Stimulated activated CD4-positive, alpha-beta T cell treated with anti-CD3 and anti-CD28 coated beads, Interleukin-2, amount 100 ng/mL, for 48 hours (primary cell): ENCODE data around the gene CAV2.

Experiments
- DNase-seq, 2 donors: peaks; one replicate each; pipeline ENCODE4 v3.0.0-alpha.2; 2020

CAV2 gene

DNA sequence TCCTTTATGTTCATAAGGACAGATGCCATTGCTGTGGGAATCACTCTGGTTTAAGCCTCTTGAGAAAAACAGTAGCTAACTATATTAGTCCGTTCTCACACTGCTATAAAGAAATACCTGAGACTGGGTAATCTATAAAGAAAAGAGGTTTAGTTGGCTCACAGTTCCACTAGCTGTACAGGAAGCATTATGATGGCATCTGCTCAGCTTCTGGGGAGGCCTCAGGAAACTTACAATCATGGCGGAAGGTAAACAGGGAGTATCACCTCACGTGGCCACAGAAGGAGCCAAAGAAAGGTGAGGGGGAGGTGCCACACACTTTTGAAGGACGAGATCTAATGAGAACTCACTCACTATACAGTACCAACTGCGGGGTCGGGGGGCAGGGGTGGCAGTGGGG is 2.9 kb upstream of the CAV2 start:
- no peak for DNase-seq

DNA sequence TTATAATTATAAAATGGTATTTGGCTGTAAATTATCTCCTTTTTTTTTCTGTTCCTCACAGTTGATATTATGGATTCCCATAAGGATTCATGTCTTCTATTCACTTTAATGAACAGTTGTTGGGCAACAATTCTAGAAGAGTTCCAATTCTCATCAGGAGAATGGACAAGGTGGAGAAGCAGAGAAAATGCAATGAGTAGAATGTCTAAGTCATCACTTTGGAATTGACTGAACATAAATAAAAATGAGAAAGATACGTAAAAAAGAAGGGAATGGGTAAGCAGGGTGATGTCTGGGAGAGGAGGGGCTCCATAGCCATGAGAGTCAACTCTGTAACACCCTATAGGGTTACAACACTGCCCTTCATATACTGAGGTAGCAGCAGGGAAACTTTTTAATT is 1.8 kb upstream of the CAV2 start:
- no peak for DNase-seq

DNA sequence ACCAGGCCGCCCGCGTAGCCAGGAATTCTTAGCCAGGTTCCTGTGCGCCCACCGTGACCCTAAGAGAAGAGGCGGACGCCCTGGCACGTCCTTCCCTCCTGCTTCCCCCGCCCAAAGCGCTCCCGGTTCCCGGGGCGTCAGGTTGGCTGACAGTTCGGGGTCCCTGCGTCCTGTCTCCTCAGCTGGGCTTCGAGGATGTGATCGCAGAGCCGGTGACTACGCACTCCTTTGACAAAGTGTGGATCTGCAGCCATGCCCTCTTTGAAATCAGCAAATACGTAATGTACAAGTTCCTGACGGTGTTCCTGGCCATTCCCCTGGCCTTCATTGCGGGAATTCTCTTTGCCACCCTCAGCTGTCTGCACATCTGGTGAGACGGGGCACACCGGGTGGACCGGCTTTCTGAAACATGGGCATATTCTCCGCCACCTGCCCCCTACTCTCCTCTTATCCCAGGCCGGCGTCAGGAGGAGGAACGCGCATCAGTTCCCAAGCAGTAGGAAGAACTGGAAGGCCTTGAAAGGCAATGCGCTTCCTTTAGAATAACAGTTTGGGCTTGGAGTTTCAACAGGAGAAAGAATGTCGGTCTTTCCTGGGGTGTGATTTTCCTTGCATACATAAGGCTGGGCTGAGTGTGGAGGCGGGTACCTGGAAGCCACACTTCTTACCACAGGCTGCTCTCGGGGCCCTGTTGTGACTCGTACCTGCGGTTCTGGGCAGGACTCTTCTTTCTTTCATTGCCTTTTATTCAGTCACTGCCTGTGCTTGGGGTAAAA is 728 bp downstream of the CAV2 start:
- no peak for DNase-seq

DNA sequence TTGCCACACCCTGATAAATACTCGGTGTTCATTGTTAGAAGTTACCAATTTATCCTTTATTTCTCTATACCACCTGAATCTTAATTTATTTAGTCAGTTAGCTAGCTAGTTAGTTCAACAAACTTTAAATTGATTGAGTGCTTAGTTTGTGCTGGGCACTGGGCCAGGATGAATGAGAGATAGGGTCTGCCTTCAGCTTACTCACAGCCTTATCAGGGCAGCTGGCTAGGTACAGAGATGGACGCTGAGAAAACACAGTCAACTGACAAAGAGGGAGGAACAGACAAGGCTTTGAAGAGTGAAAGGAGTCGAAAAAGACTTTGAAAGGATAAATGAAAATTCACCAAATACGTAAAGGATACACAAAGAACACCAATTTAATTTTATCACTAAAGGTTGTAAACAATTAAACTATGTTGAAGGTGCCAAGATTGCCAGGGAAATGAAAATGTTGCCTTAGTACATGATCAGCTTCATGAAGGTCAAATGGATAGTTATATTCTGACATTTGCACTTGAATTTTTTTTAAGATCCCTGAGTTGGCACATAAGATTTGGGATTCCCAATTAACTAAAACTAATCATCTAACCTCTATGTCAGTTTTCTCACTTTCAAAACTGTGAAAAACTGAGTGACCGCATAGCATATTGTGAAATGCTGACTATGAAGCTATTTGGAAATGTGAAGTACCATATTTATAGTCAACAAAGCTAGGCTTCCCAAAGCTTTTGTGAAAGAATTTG is 2.1 kb downstream of the CAV2 start:
- DNase-seq, result no peak

DNA sequence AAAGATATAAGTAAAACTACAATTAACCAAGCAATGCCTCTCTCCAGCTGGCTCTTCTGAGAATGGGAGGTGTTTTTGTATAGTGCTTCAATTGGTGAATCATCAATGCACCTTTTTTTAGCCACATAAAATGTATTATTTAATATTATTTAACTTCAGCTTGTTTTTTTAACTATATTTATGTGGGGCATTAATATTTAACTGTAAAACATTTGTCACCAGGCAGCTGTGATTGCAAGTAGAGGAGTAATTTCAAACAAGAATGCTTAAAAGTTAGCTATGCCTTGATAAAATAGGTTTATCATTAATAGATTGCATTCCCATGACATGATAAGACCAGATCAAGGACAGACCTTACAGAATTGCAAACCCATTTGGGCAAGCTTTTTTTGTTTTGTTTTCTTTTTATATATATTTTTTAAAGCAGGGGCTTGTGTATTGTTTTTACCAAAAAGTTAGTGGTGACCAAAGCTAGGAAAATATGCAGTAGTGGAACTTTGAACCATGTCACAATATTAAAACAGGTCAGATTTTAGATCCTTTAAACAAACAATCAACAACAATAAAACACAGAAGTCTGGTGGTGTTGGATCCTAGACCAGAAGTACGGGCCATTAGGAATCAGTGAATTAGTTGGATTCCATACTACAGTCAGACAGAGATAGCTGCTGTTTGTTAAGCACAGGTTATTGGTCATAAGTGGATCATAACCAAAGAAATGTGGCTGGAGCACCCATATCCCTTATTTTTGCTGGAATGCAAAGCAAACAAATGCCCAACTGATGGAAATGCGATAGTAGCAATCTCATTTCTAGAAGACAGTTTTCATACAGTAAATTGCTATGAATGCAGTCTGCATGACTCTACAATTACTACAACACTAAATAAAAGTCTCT is 2.9 kb downstream of the CAV2 start:
- DNase-seq, result no peak

DNA sequence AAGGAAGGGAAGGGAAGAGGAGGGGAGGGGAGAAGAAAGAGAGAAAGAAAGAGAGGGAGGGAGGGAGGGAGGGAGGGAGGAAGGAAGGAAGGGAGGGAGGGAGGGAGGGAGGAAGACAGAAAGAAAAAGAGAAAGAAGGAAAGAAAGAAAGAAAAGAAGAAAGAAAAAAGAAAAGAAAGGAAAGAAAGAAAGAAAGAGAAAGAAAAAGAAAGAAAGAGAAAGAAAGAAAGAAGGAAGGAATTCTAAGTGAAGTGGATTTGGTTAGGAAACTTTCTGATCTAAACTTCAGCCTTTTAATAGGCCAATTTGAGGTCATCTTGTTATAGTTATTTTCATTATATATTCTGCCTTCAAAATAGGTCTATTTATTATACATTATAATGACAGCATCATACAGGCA is 4.3 kb downstream of the CAV2 start:
- DNase-seq, result no peak

DNA sequence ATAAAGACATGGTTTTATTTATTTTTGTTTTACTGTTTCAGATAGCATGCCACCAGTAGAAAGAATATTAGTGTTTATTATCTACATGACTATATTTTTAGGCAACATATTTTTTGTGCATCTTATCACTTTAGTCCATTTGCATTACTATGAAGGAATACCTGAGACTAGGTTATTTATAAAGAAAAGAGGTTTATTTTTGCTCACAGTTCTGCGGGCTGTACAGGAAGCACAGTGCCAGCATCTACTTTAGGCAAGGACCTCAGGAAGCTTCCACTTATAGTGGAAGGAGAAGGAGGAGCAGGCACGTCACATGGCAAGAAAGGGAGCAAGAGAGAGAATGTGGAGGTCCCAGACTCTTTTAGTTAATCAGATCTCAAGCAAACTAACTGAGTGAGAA is 5.7 kb downstream of the CAV2 start:
- no peak for DNase-seq

DNA sequence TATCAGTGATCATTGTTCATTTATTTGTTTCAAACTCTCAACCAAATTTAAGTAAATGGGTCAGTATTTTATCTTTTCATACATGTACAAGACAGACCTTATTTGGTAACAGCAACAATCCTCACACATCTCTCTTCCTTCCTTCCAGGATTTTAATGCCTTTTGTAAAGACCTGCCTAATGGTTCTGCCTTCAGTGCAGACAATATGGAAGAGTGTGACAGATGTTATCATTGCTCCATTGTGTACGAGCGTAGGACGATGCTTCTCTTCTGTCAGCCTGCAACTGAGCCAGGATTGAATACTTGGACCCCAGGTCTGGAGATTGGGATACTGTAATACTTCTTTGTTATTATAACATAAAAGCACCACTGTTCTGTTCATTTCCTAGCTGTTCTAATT is 6.3 kb downstream of the CAV2 start:
- DNase-seq, result no peak

DNA sequence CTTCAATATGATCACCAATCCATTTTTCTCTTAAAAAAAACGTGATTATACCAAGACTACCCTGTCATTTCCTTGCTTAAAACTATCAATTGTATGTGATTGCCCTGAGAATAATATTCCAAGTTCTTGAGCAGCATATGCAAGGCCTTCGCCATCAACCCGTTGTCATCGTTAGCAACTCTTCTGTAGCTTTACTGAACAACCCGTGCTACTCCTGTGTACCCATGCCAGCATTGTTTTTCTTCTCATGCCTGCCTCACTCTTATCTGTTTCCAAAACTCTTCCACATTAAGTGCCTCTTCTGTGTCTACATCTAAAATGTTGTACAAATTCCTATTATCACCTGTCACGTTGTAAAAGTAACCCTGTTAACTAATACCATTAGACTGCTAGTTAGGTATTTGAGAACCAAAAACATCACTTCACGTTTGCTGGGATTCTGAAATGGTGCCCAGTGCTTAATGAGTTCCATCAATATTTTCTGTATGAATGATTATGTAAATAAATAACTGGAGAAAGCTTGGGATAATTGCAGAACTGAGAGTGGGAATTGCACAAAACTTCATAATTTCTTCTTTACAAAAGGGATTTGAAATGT is 10.5 kb downstream of the CAV2 start:
- no peak for DNase-seq

DNA sequence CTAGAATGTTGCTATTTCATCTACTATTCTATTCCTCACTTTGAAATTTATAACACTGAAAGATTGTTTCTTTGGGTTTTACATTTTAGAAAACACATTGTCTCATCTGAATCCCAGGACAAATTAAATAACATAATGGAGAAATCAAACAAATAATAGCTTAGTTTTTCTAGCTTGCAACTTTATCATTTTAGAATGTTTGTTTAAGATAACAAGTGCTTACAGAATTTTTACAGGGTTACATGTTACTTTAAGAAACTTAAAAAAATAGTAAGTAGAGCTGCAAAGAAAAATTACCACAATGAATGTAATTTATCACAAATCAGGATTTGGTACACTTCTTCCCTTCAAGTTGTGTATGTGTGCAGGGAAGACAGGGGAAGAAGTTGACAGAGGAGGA is 11.3 kb downstream of the CAV2 start:
- DNase-seq, result no peak

DNA sequence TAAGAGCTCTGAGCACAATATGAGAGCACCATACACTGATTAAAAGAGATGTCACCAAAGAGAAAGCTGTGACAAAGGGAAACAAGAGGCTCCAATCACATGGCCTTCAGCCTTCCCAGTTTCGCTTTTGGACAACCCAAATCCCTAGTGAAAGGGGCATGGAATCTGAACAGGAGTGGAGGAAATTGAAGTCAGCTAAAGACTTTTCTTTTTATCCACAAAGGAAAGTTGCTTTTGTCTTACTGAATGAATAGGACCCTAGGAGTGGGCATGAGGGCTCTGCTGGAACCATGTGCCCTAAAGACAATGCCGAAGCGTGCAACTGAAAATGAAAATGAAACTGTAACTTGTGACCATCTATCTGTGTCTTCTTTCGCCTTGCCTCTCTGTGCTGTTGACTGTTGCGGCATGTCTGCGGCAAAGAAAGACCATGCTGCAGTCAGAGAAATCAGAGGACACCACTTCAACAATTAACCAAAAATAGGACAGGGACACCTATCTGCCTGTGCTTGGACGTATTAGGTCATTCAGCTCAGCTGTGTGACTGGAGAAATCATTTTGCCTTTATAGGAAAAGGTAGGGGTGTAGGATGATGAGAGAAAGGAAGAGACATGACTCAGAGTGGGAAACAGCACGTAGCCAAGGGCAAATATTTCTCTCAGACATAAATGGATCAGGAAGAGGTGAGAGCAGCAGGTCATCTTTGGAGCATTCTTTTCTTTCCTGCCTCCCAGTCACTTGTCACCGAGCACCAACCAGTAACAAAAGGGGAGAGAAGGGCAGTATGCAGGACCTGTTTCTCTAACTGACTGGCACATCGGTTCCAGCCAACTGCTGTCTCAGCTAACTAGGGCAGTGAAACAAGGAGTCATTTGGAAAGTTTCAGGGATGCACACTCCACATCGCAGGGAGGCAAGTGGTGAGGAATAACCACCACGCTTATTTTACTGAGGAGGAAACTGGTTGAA is 12.3 kb downstream of the CAV2 start:
- no peak for DNase-seq

DNA sequence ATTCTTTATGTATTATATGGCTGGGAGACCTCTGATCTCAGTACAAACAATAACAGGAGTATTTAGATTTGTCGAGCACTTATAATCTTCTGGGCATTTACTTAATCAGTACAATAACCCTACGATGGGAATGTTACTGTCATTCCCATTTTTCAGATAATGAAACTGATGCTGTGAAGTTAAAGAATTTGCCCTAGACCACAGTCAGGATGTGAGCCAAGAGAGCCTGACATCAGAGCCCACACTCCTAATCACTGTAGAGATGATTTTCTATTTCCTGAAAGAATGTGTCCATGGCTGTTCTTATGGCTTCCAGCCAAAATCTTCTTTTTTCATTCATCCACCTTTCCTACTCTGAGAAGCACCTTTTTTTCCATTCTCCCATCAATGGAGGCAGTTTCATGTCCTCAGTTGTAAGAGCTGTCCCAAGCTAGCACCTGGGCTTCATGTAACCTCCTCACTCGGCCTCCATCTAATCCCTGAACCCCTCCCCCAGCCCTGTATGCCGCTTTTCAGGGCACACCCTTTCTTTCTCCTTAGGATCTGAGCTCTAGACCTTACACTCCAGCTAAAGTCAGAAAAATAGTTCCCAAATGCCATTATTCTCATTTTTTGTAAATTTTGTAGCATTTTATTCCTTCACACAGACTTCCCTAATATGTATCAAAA is 13.1 kb downstream of the CAV2 start:
- no peak for DNase-seq

DNA sequence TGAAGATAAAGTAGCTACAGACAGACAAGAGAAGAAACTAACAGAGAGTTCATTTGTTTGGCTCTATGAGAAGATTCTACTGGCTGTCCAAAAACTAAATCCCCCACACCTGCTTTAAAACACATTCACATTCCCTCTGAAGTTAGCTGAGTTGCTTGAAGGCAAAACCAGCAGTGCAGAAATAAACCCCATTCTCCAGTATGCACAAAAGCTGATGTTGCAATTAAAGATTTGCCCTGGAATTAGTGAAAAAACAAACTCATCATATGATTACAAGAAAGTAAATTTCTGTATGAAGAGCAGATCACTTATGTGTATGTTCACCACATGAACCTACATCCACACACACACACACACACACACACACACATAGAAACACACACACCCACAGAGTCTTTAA is 16.0 kb downstream of the CAV2 start:
- DNase-seq, result no peak

DNA sequence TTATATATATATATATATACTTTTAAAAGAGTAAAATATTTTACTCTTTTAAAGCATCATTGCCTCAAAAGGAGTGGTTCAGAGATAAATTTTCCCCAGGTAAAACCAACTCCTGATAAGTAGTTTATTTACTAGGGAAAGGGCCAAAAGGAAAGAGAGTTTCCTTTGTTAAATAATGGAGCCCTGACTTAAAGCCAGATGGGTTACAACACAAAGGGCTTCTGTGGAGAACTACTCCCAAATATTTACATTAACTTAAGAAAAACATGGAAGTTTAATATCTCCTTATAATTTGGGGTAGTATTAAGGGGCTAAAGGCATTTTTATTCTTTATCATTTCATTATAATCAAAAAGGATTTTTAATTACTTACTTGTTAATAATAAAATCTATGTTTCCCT is 16.8 kb downstream of the CAV2 start:
- DNase-seq, result no peak

DNA sequence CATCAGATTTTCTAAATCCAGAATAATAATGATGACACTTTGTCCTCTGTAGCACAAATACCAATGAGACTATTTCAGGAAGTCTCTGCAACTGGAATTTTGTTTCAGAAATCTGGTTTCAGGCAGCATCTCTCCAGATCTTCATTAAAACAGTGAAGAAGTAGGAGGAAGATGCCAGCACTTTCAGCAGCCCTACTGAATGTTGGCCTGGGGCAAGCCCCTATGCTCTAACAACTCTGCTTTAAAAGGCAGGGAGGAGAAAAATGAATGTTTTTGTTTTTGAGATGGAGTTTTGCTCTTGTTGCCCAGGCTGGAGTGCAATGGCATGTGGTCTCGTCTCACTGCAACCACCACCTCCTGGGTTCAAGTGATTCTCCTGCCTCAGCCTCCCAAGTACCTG is 18.1 kb downstream of the CAV2 start:
- no peak for DNase-seq

DNA sequence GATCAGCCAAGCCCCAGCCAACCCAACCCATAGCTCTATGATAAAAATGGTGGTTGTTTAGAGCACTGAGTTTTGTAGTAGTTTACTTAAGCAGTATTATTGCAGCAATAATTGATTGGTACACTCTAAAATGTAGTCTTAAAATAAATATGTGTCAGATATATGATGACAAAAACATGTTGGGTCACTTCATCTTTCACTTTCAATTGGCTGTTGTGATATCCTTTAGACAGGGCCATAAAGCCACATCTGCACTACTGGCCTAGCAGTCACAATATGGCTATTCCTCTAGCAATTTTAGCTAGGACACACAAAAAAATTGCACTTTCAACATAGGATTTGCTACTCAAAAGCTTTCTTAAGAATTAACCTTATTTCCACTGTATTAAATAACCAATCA is 19.4 kb downstream of the CAV2 start:
- DNase-seq, result no peak

DNA sequence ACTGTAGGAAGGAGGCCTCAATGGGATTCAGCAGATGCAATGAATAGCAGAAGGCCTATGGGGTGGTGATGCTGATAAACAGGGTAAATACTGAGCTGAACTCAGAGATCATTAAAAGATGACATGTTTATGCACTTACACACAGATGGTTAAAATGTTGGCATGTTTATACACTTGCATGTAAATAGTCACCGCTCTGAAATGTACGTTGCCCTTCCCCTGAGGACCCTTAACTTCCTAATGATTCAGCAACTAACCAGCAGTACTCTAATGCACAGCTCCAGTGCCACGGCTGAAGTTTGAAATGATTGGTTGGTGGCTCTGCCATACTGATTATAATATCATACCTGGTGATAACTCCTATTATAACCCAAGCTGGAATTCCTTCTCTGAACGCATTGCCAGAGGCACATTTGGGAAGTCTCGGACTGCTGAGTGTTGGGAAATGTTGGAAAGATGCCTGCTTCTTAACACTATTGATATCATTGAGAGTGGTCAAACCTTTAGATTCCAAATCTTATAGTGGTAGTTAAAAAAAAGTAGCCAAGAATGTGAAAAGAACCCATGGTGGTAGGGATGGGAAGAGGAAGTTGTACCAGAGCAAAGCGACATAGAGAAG is 21.6 kb downstream of the CAV2 start:
- no peak for DNase-seq

DNA sequence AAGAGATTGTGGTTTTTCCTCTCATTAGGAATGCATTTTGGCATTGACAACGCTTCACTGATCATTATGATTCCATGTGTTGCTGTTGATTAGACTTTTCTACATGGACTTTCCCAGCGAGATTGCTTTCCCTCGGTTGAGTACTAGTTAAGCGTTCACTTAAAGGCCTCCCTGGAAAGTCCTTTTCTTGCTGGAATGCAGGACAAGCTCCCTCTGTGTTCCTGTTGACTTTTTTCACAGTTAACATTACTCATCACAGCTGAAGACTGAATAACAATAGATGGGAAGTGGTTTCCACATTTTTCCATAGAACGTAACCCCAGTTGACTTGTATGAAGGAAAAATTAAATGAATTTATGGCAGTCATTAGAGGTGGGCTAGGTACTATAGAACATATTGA is 22.7 kb downstream of the CAV2 start:
- DNase-seq, result no peak

DNA sequence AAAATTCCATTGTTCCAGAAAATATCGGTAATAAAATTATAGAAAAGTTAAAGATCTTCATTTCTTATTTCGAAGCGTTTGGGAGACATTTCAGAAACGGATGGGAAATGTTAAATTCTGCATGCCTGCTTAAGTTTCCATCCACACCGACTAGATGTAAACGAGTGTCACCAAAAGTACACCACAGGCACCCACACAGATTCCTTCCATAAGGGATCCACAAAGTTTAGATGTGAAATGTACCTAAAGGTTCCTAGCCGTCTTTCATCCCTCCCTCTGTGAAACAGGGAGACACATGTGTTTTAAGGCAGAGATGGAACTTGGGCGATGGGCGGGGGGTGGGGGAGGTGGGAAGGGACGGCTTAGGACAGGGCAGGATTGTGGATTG is 24.7 kb downstream of the CAV2 start:
- DNase-seq, result no peak

DNA sequence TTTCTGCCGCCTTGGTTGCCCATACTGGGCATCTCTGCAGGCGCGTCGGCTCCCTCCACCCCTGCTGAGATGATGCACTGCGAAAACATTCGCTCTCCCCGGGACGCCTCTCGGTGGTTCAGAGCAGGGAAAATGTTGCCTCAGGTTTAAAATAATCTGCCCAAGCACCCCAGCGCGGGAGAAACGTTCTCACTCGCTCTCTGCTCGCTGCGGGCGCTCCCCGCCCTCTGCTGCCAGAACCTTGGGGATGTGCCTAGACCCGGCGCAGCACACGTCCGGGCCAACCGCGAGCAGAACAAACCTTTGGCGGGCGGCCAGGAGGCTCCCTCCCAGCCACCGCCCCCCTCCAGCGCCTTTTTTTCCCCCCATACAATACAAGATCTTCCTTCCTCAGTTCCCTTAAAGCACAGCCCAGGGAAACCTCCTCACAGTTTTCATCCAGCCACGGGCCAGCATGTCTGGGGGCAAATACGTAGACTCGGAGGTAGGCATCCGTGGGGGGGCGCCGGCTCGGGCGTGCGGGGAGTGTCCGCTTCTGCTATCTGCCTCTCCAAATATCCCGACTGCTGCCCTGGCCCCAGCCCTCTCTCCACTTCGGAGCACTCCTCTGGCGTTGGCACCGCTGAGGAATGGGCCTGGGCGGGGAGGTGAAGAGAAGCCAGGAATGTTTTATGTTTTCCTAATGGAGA is 25.2 kb downstream of the CAV2 start, which contains the start of gene CAV1:
Gene CAV1, plus strand, starts transcription at position 428 of the 689 bp plus-strand sequence. Its CDS starts 27 bp downstream, at position 455.
- peak in 1 of 2 donors; percentile 18 for DNase-seq
